ENCODE data around the gene FAM221A. TPM values are rescaled to one million over a fixed set of nuclear protein-coding genes. Genes with fewer than 3 reads are reported as not detected.

The FAM221A gene, protein sequence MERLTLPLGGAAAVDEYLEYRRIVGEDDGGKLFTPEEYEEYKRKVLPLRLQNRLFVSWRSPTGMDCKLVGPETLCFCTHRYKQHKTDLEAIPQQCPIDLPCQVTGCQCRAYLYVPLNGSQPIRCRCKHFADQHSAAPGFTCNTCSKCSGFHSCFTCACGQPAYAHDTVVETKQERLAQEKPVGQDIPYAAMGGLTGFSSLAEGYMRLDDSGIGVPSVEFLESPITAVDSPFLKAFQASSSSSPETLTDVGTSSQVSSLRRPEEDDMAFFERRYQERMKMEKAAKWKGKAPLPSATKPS
- 10.3 and 11.1 TPM in 2 replicates for total RNA-seq
- long read RNA-seq, transcript FAM221A-202 (6 exons, 888 nt): major isoform, 7 of 25 reads
- long read RNA-seq, transcript FAM221A-201 (7 exons, 1,472 nt): minor isoform, 6 of 25 reads
- long read RNA-seq, partial matches to known transcripts: 0 of 25 reads
- long read RNA-seq, other reads (novel, unspliced or antisense): 6 of 25 reads

DNA sequence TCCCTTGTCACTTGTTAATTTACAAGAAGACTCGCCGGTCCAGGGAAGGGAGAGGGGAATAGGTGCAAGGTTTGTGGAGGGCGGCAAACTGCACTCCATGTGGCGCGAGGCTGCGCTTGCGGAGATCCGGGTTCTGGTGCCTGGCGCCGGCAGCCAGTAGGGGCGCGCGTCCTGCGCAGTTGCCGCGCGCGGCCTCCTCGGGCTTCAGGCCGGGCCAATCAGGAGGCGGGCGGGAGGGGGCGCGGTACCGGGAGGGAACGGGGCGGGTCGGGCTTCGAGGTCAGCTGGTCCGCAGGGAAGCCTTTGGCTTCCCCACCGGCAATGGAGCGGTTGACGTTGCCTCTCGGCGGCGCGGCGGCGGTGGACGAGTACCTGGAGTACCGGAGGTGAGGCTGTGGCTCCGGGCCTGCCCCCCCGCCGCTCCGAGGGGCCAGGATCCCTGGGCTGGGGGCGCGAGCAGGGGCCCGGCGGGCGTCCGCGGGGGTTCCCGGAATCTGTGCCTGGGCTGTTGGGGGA is at the start of gene FAM221A:
Gene FAM221A, plus strand, starts transcription at position 302 of the 516 bp plus-strand sequence. Its CDS starts 20 bp downstream, at position 322.
- Mint-ChIP-seq H3K4me1 (peaks cover 10% of the 10 kb centered on the region), H3K4me3 (peak within 1 kb of the TSS; percentile 89), H3K27me3 (ENCODE audit: low read depth) (no peaks in the 10 kb centered on the region), H3K27ac (ENCODE audit: unreplicated experiment) (peak within 1 kb of the TSS; percentile 83), H3K9me3 (peaks cover 1% of the 10 kb centered on the region), H3K36me3 (ENCODE audit: low read depth) (no peaks in the 10 kb centered on the region)
- DNase-seq (ENCODE audit: low read depth, low spot score): peak; percentile 65
- TF ChIP-seq, protein P1, sequence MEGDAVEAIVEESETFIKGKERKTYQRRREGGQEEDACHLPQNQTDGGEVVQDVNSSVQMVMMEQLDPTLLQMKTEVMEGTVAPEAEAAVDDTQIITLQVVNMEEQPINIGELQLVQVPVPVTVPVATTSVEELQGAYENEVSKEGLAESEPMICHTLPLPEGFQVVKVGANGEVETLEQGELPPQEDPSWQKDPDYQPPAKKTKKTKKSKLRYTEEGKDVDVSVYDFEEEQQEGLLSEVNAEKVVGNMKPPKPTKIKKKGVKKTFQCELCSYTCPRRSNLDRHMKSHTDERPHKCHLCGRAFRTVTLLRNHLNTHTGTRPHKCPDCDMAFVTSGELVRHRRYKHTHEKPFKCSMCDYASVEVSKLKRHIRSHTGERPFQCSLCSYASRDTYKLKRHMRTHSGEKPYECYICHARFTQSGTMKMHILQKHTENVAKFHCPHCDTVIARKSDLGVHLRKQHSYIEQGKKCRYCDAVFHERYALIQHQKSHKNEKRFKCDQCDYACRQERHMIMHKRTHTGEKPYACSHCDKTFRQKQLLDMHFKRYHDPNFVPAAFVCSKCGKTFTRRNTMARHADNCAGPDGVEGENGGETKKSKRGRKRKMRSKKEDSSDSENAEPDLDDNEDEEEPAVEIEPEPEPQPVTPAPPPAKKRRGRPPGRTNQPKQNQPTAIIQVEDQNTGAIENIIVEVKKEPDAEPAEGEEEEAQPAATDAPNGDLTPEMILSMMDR (conservative IDR thresholded peaks at IDR 0.05): peak; percentile 74

DNA sequence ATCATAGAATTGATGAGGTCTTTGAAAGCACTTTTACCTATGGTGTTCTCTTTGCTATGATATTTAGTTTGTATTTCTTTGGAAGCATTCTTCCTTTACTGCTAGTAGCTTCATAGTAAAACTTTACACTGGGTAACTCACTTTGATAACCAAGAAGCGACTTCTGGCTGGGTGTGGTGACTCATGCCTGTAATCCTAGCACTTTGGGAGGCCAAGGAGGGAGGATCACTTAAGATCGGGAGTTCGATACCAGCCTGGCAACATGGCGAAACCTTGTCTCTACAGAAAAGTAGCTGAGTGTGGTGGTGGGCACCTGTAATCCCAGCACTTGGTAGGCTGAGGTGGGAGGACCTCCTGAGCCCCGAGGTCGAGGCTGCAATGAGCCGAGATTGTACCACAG is 46.6 kb upstream of the FAM221A start:
- Mint-ChIP-seq H3K27ac (ENCODE audit: unreplicated experiment) (no peak overlapping the region), H3K27me3 (ENCODE audit: low read depth) (no peaks in the 10 kb centered on the region), H3K4me1 (no peaks in the 10 kb centered on the region), H3K36me3 (ENCODE audit: low read depth) (peaks cover 12% of the 10 kb centered on the region), H3K9me3 (no peaks in the 10 kb centered on the region), H3K4me3 (no peak overlapping the region)
- no peak for DNase-seq (ENCODE audit: low read depth, low spot score)
- TF ChIP-seq, protein P1 (conservative IDR thresholded peaks at IDR 0.05): no peak

DNA sequence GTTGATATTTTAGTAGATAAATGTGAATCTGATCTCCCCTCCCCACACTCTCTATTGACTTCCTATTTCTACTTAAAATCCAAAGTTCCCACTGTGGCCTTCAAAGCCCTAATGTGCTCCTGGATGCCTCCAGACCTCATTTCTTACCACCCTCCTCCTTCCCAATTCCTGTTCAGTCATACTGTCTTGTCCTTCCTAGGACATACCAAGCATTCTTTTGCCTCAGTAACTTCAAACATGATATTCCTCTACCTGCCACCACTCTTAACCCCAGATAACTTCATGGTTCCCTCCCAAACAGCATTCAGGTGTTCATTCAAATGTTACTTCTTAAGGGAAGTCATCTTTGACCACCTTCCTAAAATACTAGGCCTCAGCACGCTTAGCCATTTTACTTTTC is 34.2 kb upstream of the FAM221A start:
- TF ChIP-seq, protein P1 (conservative IDR thresholded peaks at IDR 0.05): no peak
- DNase-seq (ENCODE audit: low read depth, low spot score): no peak
- no peaks in the 10 kb centered on the region for H3K27me3 Mint-ChIP-seq (ENCODE audit: low read depth)
- H3K4me3 Mint-ChIP-seq: no peak overlapping the region
- H3K36me3 Mint-ChIP-seq (ENCODE audit: low read depth): peaks cover 3% of the 10 kb centered on the region
- H3K27ac Mint-ChIP-seq (ENCODE audit: unreplicated experiment): no peak overlapping the region
- H3K9me3 Mint-ChIP-seq: no peaks in the 10 kb centered on the region
- no peaks in the 10 kb centered on the region for H3K4me1 Mint-ChIP-seq

DNA sequence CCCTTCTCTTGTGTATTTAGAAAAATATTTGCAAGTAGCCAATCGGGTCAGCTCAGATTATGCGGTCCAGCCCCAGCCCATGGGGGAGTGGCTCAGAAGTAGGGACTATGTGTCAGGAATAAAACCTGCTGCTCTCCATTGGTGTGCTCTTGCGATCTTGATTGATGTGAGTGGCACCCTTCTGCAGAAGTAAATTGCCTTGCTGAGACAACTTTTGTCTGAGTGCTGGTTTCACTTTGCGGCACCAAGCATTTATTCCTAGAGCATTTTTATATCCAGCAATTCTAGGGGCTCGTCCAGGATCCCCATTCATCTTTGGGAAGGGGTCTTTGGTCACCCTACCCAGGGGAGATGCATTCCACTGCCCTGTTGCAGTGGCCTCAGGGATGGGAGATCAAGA is 26.1 kb upstream of the FAM221A start:
- no peak overlapping the region for H3K4me3 Mint-ChIP-seq
- DNase-seq (ENCODE audit: low read depth, low spot score): no peak
- TF ChIP-seq, protein P1 (conservative IDR thresholded peaks at IDR 0.05): no peak
- H3K9me3 Mint-ChIP-seq: peaks cover 16% of the 10 kb centered on the region
- H3K27me3 Mint-ChIP-seq (ENCODE audit: low read depth): no peaks in the 10 kb centered on the region
- H3K4me1 Mint-ChIP-seq: no peaks in the 10 kb centered on the region
- H3K27ac Mint-ChIP-seq (ENCODE audit: unreplicated experiment): peak overlapping the region; percentile 53
- H3K36me3 Mint-ChIP-seq (ENCODE audit: low read depth): peaks cover 15% of the 10 kb centered on the region

DNA sequence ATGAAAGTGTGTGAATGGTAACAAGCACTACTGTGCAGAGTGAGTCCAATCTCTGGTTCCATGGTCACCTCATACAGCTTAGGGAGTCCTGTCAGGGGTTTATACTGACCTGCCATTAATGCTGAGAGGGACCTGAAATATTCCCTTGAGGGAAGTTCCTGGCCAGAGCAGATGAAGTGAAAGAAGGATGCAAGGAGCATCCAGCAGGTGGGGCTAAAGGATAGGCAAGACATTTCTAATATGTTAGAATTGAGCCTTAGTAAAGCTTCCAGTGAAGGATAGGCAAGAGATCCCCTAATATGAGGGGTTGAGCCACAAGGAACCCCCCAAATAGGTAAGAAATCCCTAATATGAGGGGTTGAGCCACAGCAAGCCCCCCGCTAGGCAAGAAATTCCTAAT is 25.5 kb upstream of the FAM221A start:
- TF ChIP-seq, protein P1 (conservative IDR thresholded peaks at IDR 0.05): peak; percentile 40
- no peak for DNase-seq (ENCODE audit: low read depth, low spot score)
- Mint-ChIP-seq H3K36me3 (ENCODE audit: low read depth) (peaks cover 16% of the 10 kb centered on the region), H3K27ac (ENCODE audit: unreplicated experiment) (no peak overlapping the region), H3K9me3 (peaks cover 17% of the 10 kb centered on the region), H3K4me1 (no peaks in the 10 kb centered on the region), H3K4me3 (no peak overlapping the region), H3K27me3 (ENCODE audit: low read depth) (no peaks in the 10 kb centered on the region)

Measured in neural crest cell (in vitro differentiated cells).